Activated naive CD4-positive, alpha-beta T cell (primary cell): Measurements from ENCODE around the gene HSPA9.
"Not testable (repeated sequence)": the region's sequence is repeated elsewhere in the genome, so short reads cannot be mapped to it uniquely, and the experiment has no call there.

ENCODE experiments used
- DNase-seq, 4 experiments: peaks; one replicate each; lab custom pipeline; 2025; lab: John Stamatoyannopoulos, UW

HSPA9 gene

GRCh38 chr5:138533973-138534941, 40.9 kb downstream of the HSPA9 start:
- no peak for DNase-seq

GRCh38 chr5:138529812-138530211, 45.4 kb downstream of the HSPA9 start:
- DNase-seq = no peak

GRCh38 chr5:138528744-138529469, 46.3 kb downstream of the HSPA9 start:
- DNase-seq = no peak

- no peak for DNase-seq
These were observed 47.0 kb downstream of the HSPA9 start for GRCh38 chr5:138528208-138528607.

- no peak for DNase-seq
These were observed 48.0 kb downstream of the HSPA9 start for GRCh38 chr5:138527170-138527569.

- no peak for DNase-seq
These were observed 51.8 kb downstream of the HSPA9 start for GRCh38 chr5:138523406-138523805.

- DNase-seq = no peak
These were observed 54.2 kb downstream of the HSPA9 start for GRCh38 chr5:138520971-138521370.

- no peak for DNase-seq
These were observed 57.8 kb downstream of the HSPA9 start for GRCh38 chr5:138517437-138517836.

- DNase-seq = no peak
These were observed 59.5 kb downstream of the HSPA9 start for GRCh38 chr5:138515556-138516245.

GRCh38 chr5:138514021-138514420, 61.2 kb downstream of the HSPA9 start:
- no peak for DNase-seq

GRCh38 chr5:138508958-138509357, 66.2 kb downstream of the HSPA9 start:
- no peak for DNase-seq

GRCh38 chr5:138507485-138507884, 67.7 kb downstream of the HSPA9 start:
- DNase-seq = not testable (repeated sequence)

- DNase-seq = no peak
These were observed 68.6 kb downstream of the HSPA9 start for GRCh38 chr5:138506370-138507306.

- DNase-seq = no peak
These were observed 70.4 kb downstream of the HSPA9 start for GRCh38 chr5:138504799-138505198.
